Spleen (tissue), 11 donors: ENCODE results near the gene HNRNPL. TPM values are rescaled to one million over a fixed set of nuclear protein-coding genes. Genes with fewer than 3 reads are reported as not detected.

Source experiments
- DNase-seq: peaks from one replicate; pipeline ENCODE4 v3.0.0-alpha.2; 2020
- H3K27ac ChIP-seq, 8 donors: fragments of 200-600 bp; sonication (generic) in 7 of 8; 1 replicate in 4 of 8; 2 replicates in 4 of 8; pipeline versions ENCODE4 v1.5.0 to v1.8.0; 2016 to 2021; ENCODE audit warnings: inconsistent platforms in 4 of 8, mild to moderate bottlenecking in 4 of 8, moderate library complexity in 1 of 8
- H3K27me3 ChIP-seq, 7 donors: fragments of 200-600 bp; sonication (generic) in 6 of 7; replicated peaks in 1 of 7; 1 replicate in 4 of 7; 2 replicates in 3 of 7; pipeline versions ENCODE4 v1.5.0 to v1.8.0; 2016 to 2021; ENCODE audit warnings: inconsistent platforms in 3 of 7, mild to moderate bottlenecking in 1 of 7
- H3K36me3 ChIP-seq, 6 donors: fragments of 200-600 bp; sonication (generic) in 5 of 6; 1 replicate in 4 of 6; 2 replicates in 2 of 6; pipeline versions ENCODE4 v1.5.0 to v1.8.0; 2016 to 2021; ENCODE audit warnings: inconsistent platforms in 2 of 6
- H3K4me1 ChIP-seq, 6 donors: fragments of 200-600 bp; sonication (generic) in 5 of 6; 1 replicate in 3 of 6; 2 replicates in 3 of 6; pipeline versions ENCODE4 v1.5.0 to v1.8.0; 2016 to 2021; ENCODE audit warnings: inconsistent platforms in 3 of 6
- H3K4me3 ChIP-seq, 8 donors: fragments of 200-600 bp; sonication (generic) in 7 of 8; 1 replicate in 4 of 8; 2 replicates in 4 of 8; pipeline versions ENCODE4 v1.5.0 to v1.8.0; 2016 to 2021; ENCODE audit warnings: inconsistent platforms in 4 of 8, mild to moderate bottlenecking in 4 of 8, moderate library complexity in 2 of 8
- H3K9me3 ChIP-seq, 8 donors: fragments of 200-600 bp; sonication (generic) in 7 of 8; 1 replicate in 4 of 8; 2 replicates in 4 of 8; pipeline versions ENCODE4 v1.5.0 to v1.8.0; 2016 to 2021; ENCODE audit warnings: inconsistent platforms in 4 of 8
- CTCF ChIP-seq, 11 experiments: fragments of 200-600 bp in 7 of 11; fragments of 450-650 bp in 4 of 11; sonication (generic) in 4 of 11; IDR thresholded peaks in 8 of 11; conservative IDR thresholded peaks in 3 of 11; 1 replicate in 7 of 11; 2 replicates in 4 of 11; pipeline versions ENCODE4 v1.4.0 to v1.8.0; 2016 to 2021; ENCODE audit warnings: antibody characterized with exemption in 11 of 11, inconsistent platforms in 4 of 11, mild to moderate bottlenecking in 1 of 11
- POLR2A ChIP-seq, 3 donors: fragments of 450-650 bp; IDR thresholded peaks; one replicate each; pipeline ENCODE4 v1.5.1; 2017; ENCODE audit warnings: antibody characterized with exemption in 3 of 3, mild to moderate bottlenecking in 1 of 3
- POLR2AphosphoS5 ChIP-seq, 3 donors: sonication (generic); formaldehyde crosslinking; IDR thresholded peaks; one replicate each; pipeline ENCODE4 v1.5.1; 2017; ENCODE audit warnings: antibody characterized with exemption in 3 of 3
- WGBS, 5 donors: extraction: QIAGEN DNeasy Blood & Tissue Kit in 3 of 5; methylation state at CpG; one replicate each; pipeline versions ENCODE4 v1.1.5 to v1.1.7; 2013 to 2018; 5-methylcytosine and 5-hydroxymethylcytosine counted together
- intact Hi-C: fragments of 100-400 bp; cut with DNase I; formaldehyde crosslinking; loops from one replicate; pipeline ENCODE4 v1.15.0; 2023; ENCODE audit warnings: low total_unique reads
- polyA plus RNA-seq, 3 donors: library from polyadenylated mRNA; stranded (reverse); fragments of 200-250 nt; gene quantifications; one replicate each; pipeline ENCODE4 v1.2.1, GENCODE V29; 2013
- total RNA-seq, 7 donors: library from RNA; depleted of rRNA in 3 of 7; stranded (reverse); fragments of >200 nt in 3 of 7; fragmentation: NEBNext Ultra II Directional in 4 of 7; extraction: Animal tissue kit (Norgen Biotek cat#: 25700) in 4 of 7; gene quantifications; one replicate each; pipeline versions ENCODE4 v1.1.0 to v1.2.1, GENCODE V29; 2016 to 2021
- donor health status: healthy with polysubstance abuse.
- donor health status: DM: no; HTN: no; CAD: no; lungs with moderate emphysema.
- donor health status: DM: no; HTN: no; CAD: no.
- donor health status: Bipolar disorder and iron deficiency.
- donor health status: healthy.
- donor health status: DM: no; HTN: no; CAD: no.
- donor health status: DM: yes; HTN: yes; CAD: no.

The HNRNPL gene
- total and polyA plus RNA-seq, 10 donors: 147 to 357 (median 222) TPM

GRCh38 chr19:38853214-38853613 is 3.4 kb upstream of the HNRNPL start:
- H3K27me3 ChIP-seq: no peaks in the 10 kb centered on the region
- intact Hi-C loops: no loop called here
- H3K4me3 ChIP-seq: peak overlapping the region in 4 of 8 donors; percentile 61 to 91 (median 66)
- no peak for DNase-seq
- H3K9me3 ChIP-seq: no peaks in the 10 kb centered on the region
- peaks cover 0 to 6% (median 2%) of the 10 kb centered on the region in 6 donors for H3K36me3 ChIP-seq
- H3K27ac ChIP-seq: peak overlapping the region; percentile 95 to 100 (median 99)
- no peak for TF ChIP-seq POLR2AphosphoS5 (IDR thresholded peaks at IDR 0.05)
- TF ChIP-seq POLR2A (IDR thresholded peaks at IDR 0.05): no peak
- no peak for TF ChIP-seq CTCF (IDR thresholded peaks at IDR 0.05 in 8 of 11, conservative IDR thresholded peaks at IDR 0.05 in 3 of 11)
- peaks cover 12 to 66% (median 50%) of the 10 kb centered on the region in 6 donors for H3K4me1 ChIP-seq
- whole genome bisulfite sequencing, 5 donors: 86 to 92% (median 92%) methylated on average over 17 of the region's 17 CpGs

- Histone ChIP-seq H3K27me3 (no peaks in the 10 kb centered on the region), H3K36me3 (peaks cover 0 to 14% (median 4%) of the 10 kb centered on the region in 6 donors), H3K27ac (peak overlapping the region; percentile 95 to 100 (median 99)), H3K4me1 (peaks cover 15 to 66% (median 50%) of the 10 kb centered on the region in 6 donors), H3K9me3 (no peaks in the 10 kb centered on the region), H3K4me3 (peak overlapping the region; percentile 54 to 91 (median 60))
- intact Hi-C loops: no loop called here
- WGBS, 5 donors: 0 to 5% (median 2%) methylated on average over 35 to 52 of the region's 52 CpGs
- peak; percentile 23 to 84 (median 79) for TF ChIP-seq POLR2AphosphoS5 (IDR thresholded peaks at IDR 0.05)
- TF ChIP-seq CTCF (IDR thresholded peaks at IDR 0.05 in 8 of 11, conservative IDR thresholded peaks at IDR 0.05 in 3 of 11): no peak
- peak in 1 of 3 donors; percentile 7 for TF ChIP-seq POLR2A (IDR thresholded peaks at IDR 0.05)
- DNase-seq: peak; percentile 93
Measured at GRCh38 chr19:38852231-38853044, 2.7 kb upstream of the HNRNPL start.

- peak; percentile 98 for DNase-seq
- peak overlapping the region; percentile 95 to 100 (median 99) for H3K27ac ChIP-seq
- 0 to 2% (median 1%) methylated on average over 27 to 67 of the region's 67 CpGs for WGBS, 5 donors
- H3K27me3 ChIP-seq: no peaks in the 10 kb centered on the region
- intact Hi-C loops: no loop called here
- peaks cover 0 to 21% (median 11%) of the 10 kb centered on the region in 6 donors for H3K36me3 ChIP-seq
- peaks cover 20 to 66% (median 51%) of the 10 kb centered on the region in 6 donors for H3K4me1 ChIP-seq
- H3K9me3 ChIP-seq: no peaks in the 10 kb centered on the region
- peak; percentile 95 to 97 (median 96) for TF ChIP-seq POLR2AphosphoS5 (IDR thresholded peaks at IDR 0.05)
- peak in 1 of 11 experiments; percentile 11 for TF ChIP-seq CTCF (IDR thresholded peaks at IDR 0.05 in 8 of 11, conservative IDR thresholded peaks at IDR 0.05 in 3 of 11)
- peak in 2 of 3 donors; percentile 64 to 85 for TF ChIP-seq POLR2A (IDR thresholded peaks at IDR 0.05)
- H3K4me3 ChIP-seq: peak overlapping the region; percentile 54 to 91 (median 60)
Measured at GRCh38 chr19:38851622-38852230, 1.9 kb upstream of the HNRNPL start.
